Fibroblast of upper back skin (primary cell): ENCODE results near the gene ACAD9.
"Not testable (repeated sequence)": the region's sequence is repeated elsewhere in the genome, so short reads cannot be mapped to it uniquely, and the experiment has no call there.

ENCODE experiments used
- DNase-seq: peaks from one replicate; pipeline ENCODE4 v3.0.0-alpha.2; 2013

The ACAD9 gene

GRCh38 chr3:128863560-128863959, 15.9 kb upstream of the ACAD9 start:
- DNase-seq, result no peak

- DNase-seq, result no peak
Measured at GRCh38 chr3:128864351-128864811, 15.0 kb upstream of the ACAD9 start.

- DNase-seq, result not testable (repeated sequence)
Measured at GRCh38 chr3:128864849-128865804, 14.3 kb upstream of the ACAD9 start.

GRCh38 chr3:128867200-128868125, 12.0 kb upstream of the ACAD9 start:
- no peak for DNase-seq

GRCh38 chr3:128870347-128870746, 9.1 kb upstream of the ACAD9 start:
- DNase-seq, result no peak

- no peak for DNase-seq
Measured at GRCh38 chr3:128872282-128872681, 7.1 kb upstream of the ACAD9 start.

- DNase-seq, result no peak
Measured at GRCh38 chr3:128872744-128873143, 6.7 kb upstream of the ACAD9 start.

GRCh38 chr3:128873244-128874022, 6.0 kb upstream of the ACAD9 start:
- no peak for DNase-seq

- no peak for DNase-seq
Measured at GRCh38 chr3:128874481-128875180, 4.8 kb upstream of the ACAD9 start.

- DNase-seq, result peak; percentile 16
Measured at GRCh38 chr3:128875556-128876120, 3.8 kb upstream of the ACAD9 start.

- no peak for DNase-seq
Measured at GRCh38 chr3:128878011-128878457, 1.4 kb upstream of the ACAD9 start.

- DNase-seq, result peak; percentile 57
Measured at GRCh38 chr3:128878556-128879124, 780 bp upstream of the ACAD9 start.

GRCh38 chr3:128879991-128880390, 571 bp downstream of the ACAD9 start:
- DNase-seq, result no peak

GRCh38 chr3:128880455-128880854, 1.0 kb downstream of the ACAD9 start:
- not testable (repeated sequence) for DNase-seq

GRCh38 chr3:128881576-128881975, 2.2 kb downstream of the ACAD9 start:
- DNase-seq, result no peak

- DNase-seq, result no peak
Measured at GRCh38 chr3:128882719-128883118, 3.3 kb downstream of the ACAD9 start.

- no peak for DNase-seq
Measured at GRCh38 chr3:128884992-128885391, 5.6 kb downstream of the ACAD9 start.

- DNase-seq, result no peak
Measured at GRCh38 chr3:128889139-128889894, 9.9 kb downstream of the ACAD9 start.

GRCh38 chr3:128895843-128896697, 16.6 kb downstream of the ACAD9 start:
- DNase-seq, result peak; percentile 38
